Natural killer cell (primary cell): Measurements from ENCODE around the gene TADA3. TPM values are rescaled to one million over a fixed set of nuclear protein-coding genes. Genes with fewer than 3 reads are reported as not detected.

ENCODE experiments used
- ATAC-seq, 3 donors: fragments of 150-1000 bp in 2 of 3; fragments of 200-7000 bp in 1 of 3; cut with Tn5 transposase; 1 replicate in 1 of 3; 2 replicates in 2 of 3; pipeline ENCODE4 v1.10.0; 2021; ENCODE audit warnings: mild to moderate bottlenecking in 2 of 3, moderate library complexity in 2 of 3
- DNase-seq, 2 donors: peaks; one replicate each; pipeline versions ENCODE4 v3.0.0 to v3.0.0-alpha.2; 2013 to 2021; ENCODE audit warnings: mixed read lengths in 1 of 2
- H3K27ac ChIP-seq: one replicate; pipeline ENCODE4 v1.5.1; 2013; ENCODE audit warnings: mild to moderate bottlenecking, low read length
- H3K27me3 ChIP-seq: one replicate; pipeline ENCODE4 v1.6.1; 2013; ENCODE audit warnings: low read length; ENCODE audit not compliant: control insufficient read depth, insufficient read depth
- H3K36me3 ChIP-seq: one replicate; pipeline ENCODE4 v1.6.1; 2013; ENCODE audit warnings: low read length; ENCODE audit not compliant: control insufficient read depth, insufficient read depth
- H3K4me1 ChIP-seq: one replicate; pipeline ENCODE4 v1.6.1; 2013; ENCODE audit warnings: low read length; ENCODE audit not compliant: control insufficient read depth, insufficient read depth
- H3K4me3 ChIP-seq: one replicate; pipeline ENCODE4 v1.5.1; 2013; ENCODE audit warnings: low read length
- H3K9me3 ChIP-seq: one replicate; pipeline ENCODE4 v1.6.1; 2013; ENCODE audit warnings: low read length; ENCODE audit not compliant: control insufficient read depth, insufficient read depth
- H3K27ac Mint-ChIP-seq, 2 donors: one replicate each; pipeline ENCODE4 v1.8.0; 2022; ENCODE audit warnings: mild to moderate bottlenecking in 2 of 2, mixed read lengths in 2 of 2, moderate library complexity in 1 of 2
- H3K27me3 Mint-ChIP-seq, 2 donors: one replicate each; pipeline ENCODE4 v1.8.0; 2022; ENCODE audit warnings: low read depth in 2 of 2, mixed read lengths in 2 of 2
- H3K36me3 Mint-ChIP-seq: one replicate; pipeline ENCODE4 v1.8.0; 2022; ENCODE audit warnings: mixed read lengths
- H3K4me1 Mint-ChIP-seq, 2 donors: one replicate each; pipeline ENCODE4 v1.8.0; 2022; ENCODE audit warnings: mixed read lengths in 2 of 2
- H3K4me3 Mint-ChIP-seq: one replicate; pipeline ENCODE4 v1.8.0; 2022; ENCODE audit warnings: mild to moderate bottlenecking, moderate library complexity, mixed read lengths
- H3K9me3 Mint-ChIP-seq, 2 donors: one replicate each; pipeline ENCODE4 v1.8.0; 2022; ENCODE audit warnings: mixed read lengths in 2 of 2
- WGBS: methylation state at CpG from one replicate; pipeline ENCODE4 v1.1.7; 2013; ENCODE audit warnings: missing lambda C conversion rate; ENCODE audit not compliant: insufficient coverage; 5-methylcytosine and 5-hydroxymethylcytosine counted together
- intact Hi-C: fragments of 100-400 bp; cut with micrococcal nuclease; formaldehyde crosslinking; loops from one replicate; pipeline ENCODE4 v1.14.2; 2022
- total RNA-seq, 4 donors: library from RNA; stranded (reverse); fragments of 120-200 nt in 1 of 4; gene quantifications; one replicate each; pipeline versions ENCODE4 v1.2.3 to v1.2.4, GENCODE V29; 2013 to 2022
- TF ChIP-seq, protein P1 (sequence below): fragments of 200-600 bp; IDR thresholded peaks from one replicate; pipeline ENCODE4 v1.8.0; 2022; ENCODE audit warnings: antibody characterized with exemption

The TADA3 gene
- total RNA-seq, 3 donors from 2014 or later (not counting 1 experiment from before 2014, with no cell fraction given): 59.2 to 73.7 (median 69.2) TPM

DNA sequence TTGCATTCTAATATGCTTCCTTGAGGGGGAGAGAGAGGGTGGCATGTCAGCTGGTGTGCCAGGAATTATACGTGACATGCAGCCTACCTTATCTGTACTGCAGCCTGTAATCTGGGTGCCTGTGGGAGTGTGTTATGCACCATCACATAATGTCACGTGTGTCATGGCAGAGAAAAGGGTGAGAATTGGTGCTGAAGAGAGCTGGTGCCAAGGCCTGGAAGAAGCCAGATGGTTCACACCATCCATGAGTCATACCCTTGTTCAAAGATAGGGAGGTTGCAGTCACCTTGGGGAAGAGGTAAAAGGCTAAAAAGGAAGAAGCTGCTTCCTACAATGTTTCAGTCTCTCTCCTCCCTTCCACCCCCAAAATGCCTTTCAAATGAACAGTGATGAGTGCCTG lies 55.4 kb downstream of the TADA3 start:
- intact Hi-C loops: no loop called here
- Mint-ChIP-seq H3K27me3 (no peaks in the 10 kb centered on the region), H3K36me3 (peaks cover 22% of the 10 kb centered on the region), H3K4me3 (peak overlapping the region; percentile 69), H3K27ac (peak overlapping the region; percentile 19 to 71), H3K4me1 (peaks cover 55 to 66% of the 10 kb centered on the region in 2 donors), H3K9me3 (no peaks in the 10 kb centered on the region)
- peaks cover 66% of the 10 kb centered on the region for H3K36me3 ChIP-seq
- no peaks in the 10 kb centered on the region for H3K9me3 ChIP-seq
- H3K27me3 ChIP-seq: no peaks in the 10 kb centered on the region
- no peak overlapping the region for H3K27ac ChIP-seq
- ATAC-seq (no peak), DNase-seq (no peak)
- 92% methylated on average over 2 of the region's 2 CpGs for WGBS
- no peak overlapping the region for H3K4me3 ChIP-seq
- TF ChIP-seq, protein P1, sequence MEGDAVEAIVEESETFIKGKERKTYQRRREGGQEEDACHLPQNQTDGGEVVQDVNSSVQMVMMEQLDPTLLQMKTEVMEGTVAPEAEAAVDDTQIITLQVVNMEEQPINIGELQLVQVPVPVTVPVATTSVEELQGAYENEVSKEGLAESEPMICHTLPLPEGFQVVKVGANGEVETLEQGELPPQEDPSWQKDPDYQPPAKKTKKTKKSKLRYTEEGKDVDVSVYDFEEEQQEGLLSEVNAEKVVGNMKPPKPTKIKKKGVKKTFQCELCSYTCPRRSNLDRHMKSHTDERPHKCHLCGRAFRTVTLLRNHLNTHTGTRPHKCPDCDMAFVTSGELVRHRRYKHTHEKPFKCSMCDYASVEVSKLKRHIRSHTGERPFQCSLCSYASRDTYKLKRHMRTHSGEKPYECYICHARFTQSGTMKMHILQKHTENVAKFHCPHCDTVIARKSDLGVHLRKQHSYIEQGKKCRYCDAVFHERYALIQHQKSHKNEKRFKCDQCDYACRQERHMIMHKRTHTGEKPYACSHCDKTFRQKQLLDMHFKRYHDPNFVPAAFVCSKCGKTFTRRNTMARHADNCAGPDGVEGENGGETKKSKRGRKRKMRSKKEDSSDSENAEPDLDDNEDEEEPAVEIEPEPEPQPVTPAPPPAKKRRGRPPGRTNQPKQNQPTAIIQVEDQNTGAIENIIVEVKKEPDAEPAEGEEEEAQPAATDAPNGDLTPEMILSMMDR: no peak
- peaks cover 34% of the 10 kb centered on the region for H3K4me1 ChIP-seq

DNA sequence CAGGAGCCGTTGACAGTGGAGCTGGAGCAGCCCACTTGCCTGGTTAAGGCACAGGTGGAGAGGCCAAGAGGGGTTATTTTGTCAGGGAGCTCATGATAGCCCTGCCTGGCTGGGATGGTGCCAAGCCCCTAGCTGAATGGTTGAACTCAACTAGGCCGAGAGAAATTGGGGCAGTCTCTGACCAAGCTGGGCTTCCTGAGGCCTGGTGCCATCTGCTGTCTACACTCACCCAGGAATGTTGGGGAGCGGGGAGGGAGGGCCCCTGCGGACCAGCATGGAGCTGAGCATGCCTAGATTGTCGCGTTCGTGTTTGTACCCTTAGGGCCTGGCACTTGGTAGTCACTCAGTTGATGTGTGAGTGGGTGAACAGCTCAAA lies 59.5 kb downstream of the TADA3 start:
- TF ChIP-seq, protein P1: no peak
- Histone ChIP-seq H3K27ac (peak overlapping the region; percentile 96), H3K4me1 (peaks cover 36% of the 10 kb centered on the region), H3K27me3 (no peaks in the 10 kb centered on the region), H3K4me3 (peak overlapping the region; percentile 96), H3K36me3 (peaks cover 25% of the 10 kb centered on the region), H3K9me3 (no peaks in the 10 kb centered on the region)
- intact Hi-C loops: loop anchor here (5.0 kb wide), 2 partner anchors 60 to 335 kb away; partner anchors contain the start of genes ARPC4, SETD5 and TADA3
- Mint-ChIP-seq H3K27me3 (no peaks in the 10 kb centered on the region), H3K27ac (peak overlapping the region; percentile 93 to 94), H3K9me3 (no peaks in the 10 kb centered on the region), H3K36me3 (no peaks in the 10 kb centered on the region), H3K4me3 (peak overlapping the region; percentile 94), H3K4me1 (peaks cover 47 to 65% of the 10 kb centered on the region in 2 donors)
- DNase-seq (peak in 1 of 2 donors; percentile 19), ATAC-seq (no peak)
- 50% methylated on average over 7 of the region's 7 CpGs for WGBS

DNA sequence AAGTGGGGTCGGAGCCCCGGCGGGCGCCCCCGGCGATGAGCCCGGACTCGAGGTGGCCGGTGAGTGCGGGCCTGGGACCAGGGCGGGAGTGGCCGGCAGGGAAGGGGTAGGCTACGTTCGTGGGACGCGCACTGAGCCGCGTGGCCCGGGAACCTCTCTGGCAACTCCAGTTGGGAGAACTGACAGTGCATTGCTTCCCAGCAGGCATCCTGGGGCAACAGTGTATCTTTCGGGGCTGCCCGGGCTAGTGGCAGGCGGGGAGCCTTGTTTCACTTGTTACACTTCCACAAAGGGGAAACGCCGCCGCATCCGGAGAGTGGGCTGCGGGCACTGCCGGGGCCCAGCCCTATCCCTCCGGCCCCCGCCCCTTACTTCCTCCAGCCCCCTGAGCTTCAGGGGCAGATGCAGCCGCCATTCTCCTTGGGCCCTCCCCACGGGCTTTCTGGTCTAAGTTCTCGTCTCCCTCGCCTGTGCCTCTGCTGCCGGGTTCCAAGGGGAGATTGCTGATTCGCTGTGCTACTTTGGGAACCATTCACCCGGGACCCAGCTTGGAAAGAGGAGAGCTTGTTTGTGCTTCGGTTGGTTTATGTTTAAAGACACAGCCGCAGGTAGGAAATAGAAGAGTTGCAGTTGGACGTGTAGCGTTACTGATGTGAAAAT lies 60.1 kb downstream of the TADA3 start:
- H3K4me3 Mint-ChIP-seq: peak overlapping the region; percentile 94
- WGBS: under 1% methylated on average over 41 of the region's 41 CpGs
- Histone ChIP-seq H3K27ac (peak overlapping the region; percentile 96), H3K4me3 (peak overlapping the region; percentile 96), H3K36me3 (peaks cover 20% of the 10 kb centered on the region), H3K4me1 (peaks cover 34% of the 10 kb centered on the region), H3K27me3 (no peaks in the 10 kb centered on the region), H3K9me3 (no peaks in the 10 kb centered on the region)
- TF ChIP-seq, protein P1: no peak
- no peaks in the 10 kb centered on the region for H3K36me3 Mint-ChIP-seq
- DNase-seq (peak; percentile 50 to 60), ATAC-seq (peak in 1 of 3 donors; percentile 6)
- H3K27me3 Mint-ChIP-seq: no peaks in the 10 kb centered on the region
- peak overlapping the region; percentile 93 to 94 for H3K27ac Mint-ChIP-seq
- intact Hi-C loops: loop anchor here (5.0 kb wide), 2 partner anchors 60 to 335 kb away; partner anchors contain the start of genes ARPC4, SETD5 and TADA3
- no peaks in the 10 kb centered on the region for H3K9me3 Mint-ChIP-seq
- peaks cover 51 to 65% of the 10 kb centered on the region in 2 donors for H3K4me1 Mint-ChIP-seq
